GM21367 (cell line): Measurements from ENCODE around the gene CDH20.

Source experiments
- ATAC-seq: cut with Tn5 transposase; IDR thresholded peaks from one replicate; pipeline ENCODE4 v1.9.1; 2021; ENCODE audit not compliant: unreplicated experiment

Gene CDH20

DNA sequence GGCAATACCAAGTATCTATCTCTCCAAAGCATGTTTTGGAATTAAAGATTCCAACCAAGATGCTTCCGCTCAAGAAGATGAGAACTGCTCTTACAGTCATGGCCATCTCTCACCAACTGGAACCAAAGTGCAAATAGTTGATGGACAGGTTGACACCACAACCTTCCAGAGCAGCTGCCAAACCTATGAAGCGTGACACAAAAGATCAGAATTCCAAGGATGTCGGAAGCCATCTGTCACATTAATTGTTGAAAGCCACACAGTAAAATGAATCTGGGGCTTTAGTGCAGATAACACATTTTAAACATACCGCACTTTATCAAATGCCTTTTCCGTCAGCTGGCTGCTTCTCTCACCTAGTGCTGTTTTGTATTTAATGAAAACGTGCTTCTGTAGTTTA lies 195.7 kb downstream of the CDH20 start:
- ATAC-seq, result no peak

DNA sequence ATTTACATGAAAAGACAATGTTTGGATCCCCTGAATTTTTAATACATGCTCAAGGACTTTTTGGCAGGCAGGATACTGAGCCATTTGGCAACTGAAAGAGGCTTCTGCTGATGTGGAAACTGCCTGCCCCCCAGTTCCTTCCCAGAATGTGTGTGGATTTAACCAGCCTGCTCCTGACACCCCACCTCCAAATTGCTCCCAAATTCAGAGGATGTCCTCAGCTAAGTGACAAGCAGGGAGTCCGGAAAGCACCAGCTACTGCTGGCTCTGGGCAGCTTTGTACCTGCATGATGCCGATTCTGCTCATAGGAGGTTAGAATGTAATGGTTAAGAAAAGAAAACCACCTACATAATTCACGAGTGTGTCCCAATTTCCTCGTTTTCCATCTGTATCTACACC lies 197.5 kb downstream of the CDH20 start:
- ATAC-seq, result no peak

DNA sequence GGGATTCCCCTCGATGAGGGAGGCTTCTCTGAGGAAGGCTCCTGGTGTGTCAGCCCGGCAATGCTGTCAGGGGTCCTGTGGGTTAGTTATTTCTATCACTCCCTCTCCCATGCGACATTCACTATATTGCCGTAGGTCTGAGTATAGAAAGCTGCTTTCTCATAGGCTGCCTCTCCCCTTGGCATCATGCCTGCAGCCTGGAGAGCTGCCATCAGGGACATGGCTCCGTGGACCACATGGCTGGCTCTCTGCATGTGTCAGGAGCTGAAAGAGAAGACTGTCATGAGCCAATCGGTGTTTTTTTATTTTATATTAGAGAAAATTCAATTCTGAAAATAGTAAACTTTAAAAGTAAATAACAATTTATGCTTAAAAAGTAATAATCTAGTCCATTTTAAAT lies 198.0 kb downstream of the CDH20 start:
- ATAC-seq, result no peak

DNA sequence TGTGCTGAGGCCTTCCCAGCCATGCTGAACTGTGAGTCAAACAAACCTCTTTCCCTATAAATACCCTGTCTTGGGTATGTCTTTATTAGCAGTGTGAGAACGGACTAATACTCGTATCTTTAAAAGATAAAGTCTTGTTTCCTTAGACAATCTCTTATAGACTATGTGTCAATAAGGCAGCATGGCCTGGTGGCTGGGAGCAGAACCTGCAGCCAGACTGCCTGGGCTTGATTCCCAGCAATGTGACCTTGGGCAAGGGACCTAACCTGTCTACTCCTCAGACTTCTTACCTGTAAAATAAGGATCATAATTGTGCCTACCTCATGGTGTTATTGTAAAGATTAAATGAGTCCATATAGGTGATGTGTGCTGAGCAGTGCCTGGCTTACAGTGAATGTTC lies 198.7 kb downstream of the CDH20 start:
- no peak for ATAC-seq

DNA sequence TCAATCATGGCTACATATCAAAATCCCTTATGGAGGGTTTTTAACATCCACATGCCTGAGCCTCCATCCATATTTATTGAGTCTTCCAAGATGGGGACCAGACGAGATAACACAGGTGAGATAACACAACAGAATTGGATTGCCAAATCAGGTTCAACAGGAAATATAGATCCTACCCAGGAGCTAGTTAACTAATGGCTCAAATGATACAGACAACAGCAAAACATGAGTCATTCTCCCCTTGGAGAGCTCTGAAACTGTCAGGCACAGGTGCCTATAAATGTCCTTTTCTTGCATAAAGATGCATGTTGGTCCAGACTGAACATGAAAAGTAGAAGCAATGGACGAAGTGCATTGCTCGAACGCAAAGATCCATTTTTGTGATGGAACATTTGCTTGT lies 202.2 kb downstream of the CDH20 start:
- no peak for ATAC-seq

DNA sequence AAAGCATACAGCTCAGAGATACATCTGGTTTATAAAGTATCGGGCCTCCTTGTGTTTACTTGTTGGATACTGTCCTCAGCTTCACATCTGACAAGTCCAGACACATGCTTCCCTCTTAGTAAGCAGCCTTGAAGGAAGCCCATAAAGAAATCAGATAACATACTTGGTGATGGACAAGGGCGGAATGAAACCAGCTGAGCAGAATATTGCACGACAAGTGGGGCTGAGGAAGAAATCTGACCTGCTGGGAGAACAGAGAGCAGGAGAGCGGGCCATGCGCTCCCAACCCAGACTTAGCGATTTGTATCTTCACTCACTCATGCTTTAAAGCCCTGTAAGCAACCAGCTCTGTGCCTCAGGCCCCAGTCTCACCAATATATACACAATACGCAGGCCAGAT lies 208.4 kb downstream of the CDH20 start:
- ATAC-seq, result no peak

DNA sequence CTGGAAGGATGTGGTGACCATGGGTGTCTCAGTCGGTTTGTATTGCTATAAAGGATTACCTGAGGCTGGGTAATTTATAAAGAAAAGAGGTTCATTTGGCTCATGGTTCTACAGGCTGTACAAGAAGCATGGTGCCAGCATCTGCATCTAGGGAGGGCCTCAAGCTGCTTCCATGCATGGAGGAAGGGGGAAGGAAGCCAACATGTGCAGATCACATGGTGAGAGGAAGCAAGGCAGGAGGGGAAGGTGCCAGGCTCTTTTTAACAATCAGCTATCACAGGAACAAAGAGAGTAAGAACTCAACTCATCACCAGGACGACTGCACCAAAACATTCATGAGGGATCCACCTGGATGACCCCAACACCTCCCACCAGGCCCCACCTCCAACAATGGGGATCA lies 209.4 kb downstream of the CDH20 start:
- no peak for ATAC-seq

DNA sequence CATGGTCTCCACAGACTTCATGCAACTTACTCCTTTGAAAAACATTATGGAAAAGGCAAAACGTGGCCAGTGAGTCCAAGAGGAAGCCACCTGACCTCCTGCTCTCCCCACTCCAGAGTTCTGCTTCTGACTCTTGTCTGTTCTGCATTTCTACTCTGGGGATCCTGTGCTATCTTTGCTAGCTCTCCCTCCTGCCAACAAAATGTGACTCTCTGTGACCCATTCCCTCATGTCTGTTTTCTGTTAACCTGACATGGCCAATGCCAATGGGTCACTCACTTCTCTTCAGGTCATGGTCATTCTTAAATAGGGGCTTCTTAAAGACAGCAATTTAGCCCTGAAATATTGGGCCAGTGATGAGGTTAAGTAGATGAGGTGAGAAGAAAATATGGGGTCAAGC lies 210.3 kb downstream of the CDH20 start:
- ATAC-seq, result no peak

DNA sequence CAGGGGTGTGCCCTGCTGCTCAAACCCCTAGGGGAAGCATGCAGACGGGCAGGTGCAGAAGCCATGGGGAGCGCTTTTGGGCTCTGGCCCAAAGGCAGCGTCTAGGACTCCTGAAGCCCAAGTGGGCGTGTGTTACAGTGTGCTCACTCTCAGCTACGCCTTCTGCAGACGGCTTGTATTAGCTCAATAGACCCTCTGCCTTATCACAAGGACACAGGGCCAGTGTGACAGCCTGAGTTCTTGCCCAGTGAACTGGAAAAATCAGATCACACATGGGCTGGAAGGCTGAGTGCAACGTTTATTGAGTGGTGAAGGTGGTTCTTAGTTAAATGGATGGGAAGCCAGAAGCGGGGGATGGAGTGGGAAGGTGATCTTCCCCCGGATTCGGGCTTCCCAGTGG lies 210.9 kb downstream of the CDH20 start:
- ATAC-seq, result no peak

DNA sequence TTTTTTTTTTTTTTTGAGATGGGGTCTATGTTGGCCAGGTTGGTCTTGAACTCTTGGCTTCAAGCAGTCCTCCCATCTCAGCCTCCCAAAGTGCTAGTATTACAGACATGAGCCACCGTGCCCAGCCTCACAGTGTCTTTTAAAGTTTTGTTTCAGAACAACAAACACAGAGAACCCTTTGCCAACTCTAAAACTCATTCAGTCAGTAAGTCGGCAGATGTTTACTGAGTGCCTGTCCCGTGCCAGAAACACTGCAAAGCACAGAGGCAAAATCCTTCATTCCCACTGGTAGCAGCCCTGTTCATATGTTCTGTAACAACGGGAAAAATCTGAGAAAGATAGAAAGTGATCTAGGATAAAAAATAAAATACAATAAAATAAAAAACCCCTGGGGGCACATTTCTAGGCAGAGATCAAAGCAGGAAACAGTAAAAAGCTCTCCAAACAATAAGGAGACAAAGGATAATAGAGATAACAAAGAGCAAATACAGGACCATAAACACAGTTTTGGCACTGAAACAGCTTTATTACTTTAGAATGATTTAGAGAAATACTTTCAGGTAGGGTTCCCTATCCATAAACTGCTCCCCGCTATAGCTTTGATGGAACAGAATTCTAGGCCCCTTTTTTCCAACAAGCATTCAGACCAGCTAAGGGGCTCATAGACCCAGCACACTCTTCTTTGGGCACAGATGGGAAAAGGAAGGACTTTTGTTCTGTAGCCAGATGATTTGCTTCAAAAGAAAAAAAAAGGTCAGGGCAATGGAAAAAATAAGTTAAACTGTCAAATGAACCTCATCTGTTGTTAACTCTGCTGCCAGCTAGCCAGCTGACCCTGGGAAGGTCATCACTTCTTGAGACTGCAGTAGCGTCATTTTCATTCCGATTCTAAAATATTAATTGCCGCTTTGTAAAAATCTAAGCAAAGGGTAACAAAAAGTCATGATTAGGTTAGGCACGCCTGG lies 212.3 kb downstream of the CDH20 start:
- no peak for ATAC-seq

DNA sequence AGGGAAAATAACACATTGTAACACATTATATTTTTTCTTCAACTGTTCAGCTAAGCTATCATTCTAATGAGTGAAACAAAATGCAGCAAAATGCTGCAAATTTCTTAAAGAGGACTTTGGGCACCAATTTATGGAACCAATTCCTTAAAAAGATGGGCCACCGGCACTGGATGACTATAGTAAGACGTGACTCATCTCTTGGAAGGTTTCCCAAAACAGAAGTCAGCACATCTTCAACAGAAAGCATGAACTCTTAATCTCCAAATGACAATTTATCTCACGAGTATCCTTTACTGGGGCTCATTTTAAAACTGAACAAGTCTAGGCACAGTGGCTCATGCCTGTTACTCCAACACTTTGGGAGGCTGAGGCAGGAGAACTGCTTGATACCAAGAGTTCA lies 213.4 kb downstream of the CDH20 start:
- no peak for ATAC-seq

DNA sequence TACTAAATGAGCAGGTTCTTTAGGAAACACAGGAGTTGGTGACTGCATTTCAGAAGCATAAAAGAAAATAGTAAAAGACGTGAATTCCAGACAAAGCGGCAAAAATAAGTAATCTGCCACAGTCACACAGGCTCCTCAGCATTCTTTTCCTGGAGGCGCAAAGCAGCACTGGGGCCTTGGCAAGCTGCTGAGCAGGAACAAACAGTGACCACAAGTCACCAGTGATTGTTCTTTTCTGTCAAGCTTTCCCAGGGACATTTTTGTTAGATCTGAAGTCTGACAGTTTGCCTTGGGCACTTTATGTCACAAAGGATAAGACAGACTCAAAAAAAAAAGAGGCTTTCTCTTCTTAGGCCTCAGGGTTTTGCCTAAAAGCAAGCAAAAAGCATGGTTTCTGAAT lies 216.2 kb downstream of the CDH20 start:
- no peak for ATAC-seq

DNA sequence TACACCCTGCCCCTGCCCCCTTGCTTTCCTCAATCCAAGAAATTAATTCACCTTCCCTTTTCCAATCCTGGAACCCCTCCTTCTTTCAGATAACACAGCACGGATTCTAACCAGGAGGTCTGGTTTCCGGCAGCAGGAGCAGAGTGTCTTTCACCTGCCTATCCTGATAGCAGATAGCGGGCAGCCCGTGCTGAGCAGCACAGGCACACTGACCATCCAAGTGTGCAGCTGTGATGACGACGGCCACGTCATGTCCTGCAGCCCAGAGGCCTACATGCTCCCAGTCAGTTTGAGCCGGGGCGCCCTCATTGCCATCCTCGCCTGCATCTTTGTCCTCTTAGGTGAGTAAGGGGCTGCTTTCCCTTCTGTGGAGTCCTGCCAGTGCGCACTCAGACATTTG lies 216.7 kb downstream of the CDH20 start:
- no peak for ATAC-seq

DNA sequence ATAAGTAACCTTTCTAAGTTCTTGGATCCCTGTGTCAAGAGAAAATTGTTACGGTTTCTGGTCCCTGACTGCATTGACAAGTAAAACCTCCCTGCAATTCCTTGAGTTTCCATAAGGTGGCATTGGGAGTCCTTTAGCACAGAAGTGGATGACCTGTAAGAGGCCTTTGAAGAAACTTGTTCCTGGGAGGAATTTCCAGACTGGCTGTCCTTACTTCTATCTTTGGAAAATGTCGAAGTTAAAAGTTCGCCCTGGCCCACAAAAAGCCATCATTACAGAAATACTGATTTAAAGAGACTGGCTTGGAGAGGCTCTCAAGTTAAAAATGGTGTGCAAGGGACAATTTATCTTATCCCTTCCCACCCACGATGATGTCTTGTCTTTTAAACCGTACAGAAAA lies 218.4 kb downstream of the CDH20 start:
- ATAC-seq, result peak; percentile 79

DNA sequence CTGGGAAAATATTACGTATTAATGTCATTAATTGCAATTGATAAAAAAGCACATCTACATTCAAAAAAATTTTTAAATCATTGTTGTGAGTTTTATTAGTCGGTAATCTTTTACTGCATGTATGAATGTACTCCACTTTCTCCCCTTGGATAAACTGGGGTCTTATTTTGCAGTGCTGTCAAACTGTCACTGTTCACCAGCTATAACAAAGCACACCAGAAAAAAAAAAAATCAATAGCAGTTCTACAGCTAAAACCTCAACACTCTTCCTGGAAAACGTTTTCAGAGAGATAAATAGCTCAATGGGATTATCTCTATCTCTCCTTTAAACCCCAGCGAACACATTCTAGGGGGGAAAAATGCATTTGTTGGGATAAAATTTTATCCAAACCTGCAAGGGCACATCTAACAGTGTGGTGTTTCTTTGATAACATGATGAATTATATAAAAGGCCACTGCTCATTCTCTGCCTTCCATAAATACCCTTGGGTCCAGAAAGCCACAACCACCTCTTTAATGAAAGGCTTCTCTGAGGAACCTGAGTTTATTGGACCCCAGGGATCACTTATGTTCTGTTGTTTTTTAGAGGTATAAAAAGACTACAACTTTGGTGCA lies 219.9 kb downstream of the CDH20 start:
- ATAC-seq, result no peak

DNA sequence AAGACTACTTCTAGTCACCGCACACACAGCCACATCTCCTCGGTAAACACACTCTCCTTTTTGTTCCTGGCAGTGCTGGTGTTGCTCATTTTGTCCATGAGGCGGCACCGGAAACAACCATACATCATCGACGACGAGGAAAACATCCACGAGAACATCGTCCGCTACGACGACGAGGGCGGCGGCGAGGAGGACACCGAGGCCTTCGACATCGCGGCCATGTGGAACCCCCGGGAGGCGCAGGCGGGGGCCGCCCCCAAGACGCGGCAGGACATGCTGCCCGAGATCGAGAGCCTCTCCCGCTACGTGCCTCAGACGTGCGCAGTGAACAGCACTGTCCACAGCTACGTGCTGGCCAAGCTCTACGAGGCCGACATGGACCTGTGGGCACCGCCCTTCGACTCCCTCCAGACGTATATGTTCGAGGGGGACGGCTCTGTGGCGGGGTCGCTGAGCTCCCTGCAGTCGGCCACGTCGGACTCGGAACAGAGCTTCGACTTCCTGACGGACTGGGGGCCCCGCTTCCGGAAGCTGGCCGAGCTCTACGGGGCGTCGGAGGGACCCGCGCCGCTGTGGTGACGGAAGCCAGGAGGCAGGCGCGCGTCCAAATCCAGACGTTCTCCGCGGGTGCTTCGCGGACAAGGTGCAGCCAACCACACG lies 221.0 kb downstream of the CDH20 start:
- ATAC-seq, result no peak

DNA sequence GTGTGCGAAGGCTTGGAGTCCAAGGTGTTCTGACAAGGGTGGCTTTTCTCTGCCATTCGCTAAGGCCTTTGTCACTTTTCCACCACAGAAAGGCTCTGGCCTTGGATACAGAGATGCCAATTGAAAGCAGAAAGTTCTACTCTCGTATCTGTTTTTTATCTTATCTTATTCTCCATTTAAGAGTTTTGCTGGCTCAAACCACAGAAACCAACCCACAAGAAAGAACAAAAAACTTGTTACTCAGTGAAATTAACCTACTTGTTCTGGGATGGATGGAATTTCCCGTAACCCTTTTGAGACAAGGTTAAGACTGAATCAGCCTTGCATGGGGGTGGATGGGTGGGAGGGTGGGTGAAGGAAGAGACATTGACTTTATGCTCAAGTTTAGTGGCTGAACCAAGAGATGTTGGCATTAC lies 221.7 kb downstream of the CDH20 start:
- no peak for ATAC-seq

DNA sequence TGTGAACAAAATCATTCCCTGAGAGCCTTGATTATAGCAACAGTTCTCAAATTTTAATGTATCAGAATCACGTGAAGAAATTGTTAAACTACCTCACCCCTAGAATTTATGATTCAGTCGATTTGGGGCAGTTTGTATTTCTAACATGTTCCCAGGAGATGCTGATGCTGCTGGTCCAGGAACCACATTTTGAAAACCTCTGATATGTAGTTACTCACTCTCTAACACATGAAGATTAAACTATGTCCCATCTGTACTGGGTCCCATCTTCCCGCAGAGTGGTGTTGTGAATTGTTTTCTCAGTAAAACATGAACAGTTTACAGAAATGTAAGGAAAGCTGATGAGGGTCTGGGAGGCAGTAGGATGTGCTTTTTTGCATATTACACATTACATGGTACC lies 223.1 kb downstream of the CDH20 start:
- ATAC-seq, result no peak

DNA sequence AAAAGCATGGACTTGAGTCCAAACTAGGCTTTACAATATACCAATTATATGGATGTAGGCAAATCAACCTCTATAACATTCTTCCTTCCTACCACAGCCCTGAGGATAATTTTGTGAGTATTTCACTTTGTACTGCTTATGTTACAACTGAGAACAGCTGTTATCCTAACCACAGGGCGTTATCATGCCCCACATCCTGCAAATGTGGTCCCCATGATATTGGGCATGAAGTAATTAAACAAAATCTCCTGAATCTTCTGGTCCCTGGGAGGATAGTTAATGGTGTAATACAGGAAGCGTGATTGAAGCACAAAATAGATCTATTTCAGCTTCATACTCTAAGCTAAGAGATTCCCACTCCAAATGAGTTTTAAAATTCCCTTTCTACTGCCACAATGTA lies 223.6 kb downstream of the CDH20 start:
- ATAC-seq, result no peak

DNA sequence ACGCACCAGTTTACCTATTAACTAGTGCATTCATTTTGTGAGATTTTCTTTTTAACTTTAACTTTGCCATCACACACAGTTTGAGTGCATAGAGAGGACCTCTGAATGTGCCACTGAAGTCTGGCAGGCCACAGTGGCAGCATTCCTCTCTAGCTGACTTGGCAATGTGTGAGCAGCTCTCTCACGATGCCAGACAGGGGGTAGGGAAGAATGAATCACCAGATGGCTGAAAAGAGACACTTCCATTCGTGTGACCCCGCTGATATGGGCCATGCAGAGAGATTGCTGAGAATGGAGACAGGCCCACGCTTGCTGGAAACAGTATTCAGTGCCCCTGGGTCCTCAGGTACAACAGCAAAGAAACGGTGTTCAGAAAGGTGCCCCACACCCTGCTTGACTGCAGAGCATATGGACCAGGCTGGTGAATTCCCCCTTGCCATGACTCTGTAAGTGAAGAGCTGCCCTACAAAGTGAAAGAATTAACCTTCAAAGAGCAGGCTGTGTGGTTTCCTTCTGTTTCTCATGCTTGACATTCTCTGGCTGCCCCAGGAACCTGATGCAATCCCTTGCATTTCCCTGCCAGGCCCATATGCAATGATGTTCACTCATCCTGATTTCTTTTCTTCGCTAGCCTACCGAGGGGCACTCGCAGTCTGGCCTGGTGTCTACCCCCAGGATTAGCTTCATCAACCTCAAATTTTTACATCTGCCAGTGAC lies 236.1 kb downstream of the CDH20 start:
- no peak for ATAC-seq

DNA sequence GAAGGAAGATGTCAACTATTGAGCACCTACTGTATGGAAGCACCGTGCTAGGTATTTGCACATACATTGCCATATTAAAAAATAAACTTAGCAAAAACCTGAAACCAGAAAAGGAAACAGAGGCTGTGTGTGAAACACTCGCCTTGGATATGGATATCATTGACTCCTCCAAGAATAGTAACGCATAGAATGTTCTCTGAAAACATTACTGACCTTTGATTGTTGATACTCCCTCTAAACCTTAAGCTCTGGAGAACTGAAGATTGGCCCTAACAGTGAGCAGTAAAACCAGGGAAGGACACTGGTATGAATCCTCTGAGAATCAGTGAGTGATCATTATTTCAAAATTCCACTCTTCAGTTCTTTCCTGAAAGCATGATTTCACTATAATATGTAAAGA lies 236.8 kb downstream of the CDH20 start:
- ATAC-seq, result no peak
